ENCODE data around the gene SNX20. TPM values are rescaled to one million over a fixed set of nuclear protein-coding genes. Genes with fewer than 3 reads are reported as not detected.

The SNX20 gene
- polyA plus RNA-seq, 3 donors: 0.46 to 0.56 (median 0.54) TPM

GRCh38 chr16:50664270-50664669 is 16.8 kb downstream of the SNX20 start:
- no peak for DNase-seq (ENCODE audit: low read depth in 3 of 3, low spot score in 2 of 3)

DNA sequence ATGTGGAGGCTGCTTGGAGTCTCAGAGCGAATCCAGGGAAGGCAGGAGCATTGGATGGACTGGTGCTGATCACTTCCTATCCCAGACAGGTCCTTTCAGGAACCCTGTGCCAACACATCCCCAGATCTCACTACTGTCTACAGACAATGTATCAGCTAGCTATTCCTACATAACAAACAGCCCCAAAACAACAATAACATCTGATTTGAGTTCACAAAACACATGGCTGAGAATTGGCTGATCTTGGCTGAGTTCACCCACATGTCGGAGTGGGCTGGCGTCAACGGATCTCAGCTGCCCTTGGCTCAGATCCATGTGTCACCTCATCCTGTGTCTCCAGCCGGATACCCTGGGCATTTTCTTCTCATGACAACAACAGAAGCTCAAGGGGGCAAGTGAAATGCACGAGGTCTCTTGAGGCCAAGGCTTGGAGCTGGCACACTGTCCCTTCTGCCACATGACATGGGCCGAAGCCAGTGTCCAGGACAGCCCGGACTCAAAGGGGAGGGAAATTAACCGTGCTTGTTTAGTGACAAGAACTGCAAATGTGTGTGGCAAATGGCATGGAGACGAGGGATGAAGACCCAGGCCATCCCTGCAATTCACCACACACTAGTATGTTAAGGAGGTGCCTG is 18.7 kb downstream of the SNX20 start:
- DNase-seq (ENCODE audit: low read depth in 3 of 3, low spot score in 2 of 3): no peak

GRCh38 chr16:50659806-50660205 is 21.3 kb downstream of the SNX20 start:
- no peak for DNase-seq (ENCODE audit: low read depth in 3 of 3, low spot score in 2 of 3)

DNA sequence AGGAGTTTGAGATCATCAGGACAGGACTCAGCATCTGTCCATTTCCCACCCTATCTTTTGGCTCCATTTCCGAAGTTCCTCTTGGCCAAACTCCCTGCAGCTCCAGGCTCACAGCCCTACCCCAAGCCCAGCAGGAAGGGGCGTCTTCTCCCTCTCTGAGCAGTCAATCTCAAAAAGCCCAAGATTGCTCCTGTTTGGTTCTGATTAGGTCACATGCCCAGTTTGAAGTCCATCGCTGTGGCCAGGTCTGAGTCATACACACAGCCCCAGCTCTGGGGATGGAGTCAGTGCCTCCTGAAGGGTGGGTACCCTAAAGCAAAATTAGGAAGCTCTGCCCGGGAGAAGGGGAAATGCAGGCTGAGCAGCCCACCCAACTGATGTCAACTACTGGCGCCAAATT is 23.9 kb downstream of the SNX20 start:
- DNase-seq (ENCODE audit: low read depth in 3 of 3, low spot score in 2 of 3): no peak

- no peak for DNase-seq (ENCODE audit: low read depth in 3 of 3, low spot score in 2 of 3)
These were observed 25.5 kb downstream of the SNX20 start for GRCh38 chr16:50655558-50656055.

DNA sequence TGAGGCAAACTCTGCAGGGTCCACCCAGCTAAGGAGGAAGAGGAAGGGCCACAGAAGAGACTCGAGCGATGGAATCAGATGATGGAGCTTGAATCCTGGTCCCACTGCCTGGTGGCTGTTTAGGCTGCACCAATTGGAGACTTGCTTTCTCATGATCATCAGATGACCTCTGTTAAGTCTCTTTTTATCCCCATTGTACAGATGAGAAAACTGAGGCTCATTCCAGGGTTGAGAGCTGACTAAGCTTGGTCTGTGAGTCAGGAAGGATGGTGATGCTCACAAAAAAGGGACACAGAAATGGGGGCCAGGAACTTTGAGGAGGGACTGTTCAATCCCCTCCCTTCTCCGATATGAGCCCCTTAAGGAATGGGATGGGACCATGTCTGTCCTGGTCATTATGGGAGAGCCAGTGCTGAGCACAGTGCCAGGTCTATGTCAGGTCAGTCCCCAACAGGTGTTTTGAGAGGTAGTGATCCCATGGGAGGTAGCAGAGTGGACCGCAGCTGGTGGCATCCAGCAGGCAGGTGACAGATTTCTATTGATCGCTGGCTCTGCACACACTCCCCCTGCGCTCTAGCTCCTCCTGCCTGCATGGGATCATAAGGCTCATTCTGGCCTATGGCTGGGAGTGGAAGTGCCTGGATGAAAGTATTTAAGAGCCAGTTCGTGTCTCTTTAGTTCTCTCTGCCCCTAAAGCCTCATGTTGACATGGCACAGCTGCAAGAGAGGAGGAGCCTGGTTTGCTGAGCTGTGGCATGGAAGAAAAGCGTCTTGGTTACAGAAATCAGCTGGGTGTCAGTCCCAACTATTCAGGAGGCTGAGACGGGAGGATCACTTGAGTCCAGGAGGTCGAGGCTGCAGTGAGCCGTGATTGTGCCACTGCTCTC is 27.2 kb downstream of the SNX20 start:
- no peak for DNase-seq (ENCODE audit: low read depth in 3 of 3, low spot score in 2 of 3)

DNA sequence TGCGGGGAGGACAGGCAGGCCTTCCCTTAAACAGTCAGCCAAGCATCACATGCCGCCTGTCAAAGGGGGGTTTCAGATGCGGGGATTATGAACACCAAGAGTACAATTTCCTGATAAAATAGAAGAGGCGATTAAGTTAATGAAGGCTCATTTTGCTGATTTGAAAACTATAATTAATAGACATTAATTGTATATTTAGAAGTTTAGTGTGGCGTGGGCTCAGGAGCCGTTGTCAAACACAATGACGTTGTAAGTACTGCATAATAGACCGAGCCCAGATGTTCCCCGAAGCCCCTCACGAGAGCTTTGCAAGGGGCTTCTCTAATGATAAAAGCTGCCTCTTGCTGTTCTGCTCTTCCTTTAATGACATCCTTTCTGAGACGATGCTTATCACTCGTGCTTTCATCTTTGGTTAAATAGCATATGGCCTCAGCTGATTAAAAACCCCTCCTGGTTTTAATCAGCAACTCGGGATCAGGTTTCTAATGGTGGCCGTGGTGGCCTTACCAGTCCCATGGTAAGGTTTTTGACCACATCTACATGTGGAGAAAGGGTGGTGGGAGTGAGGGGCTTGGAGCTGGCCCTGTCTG is 28.2 kb downstream of the SNX20 start:
- DNase-seq (ENCODE audit: low read depth in 3 of 3, low spot score in 2 of 3): no peak

GRCh38 chr16:50651835-50652438 is 29.2 kb downstream of the SNX20 start:
- no peak for DNase-seq (ENCODE audit: low read depth in 3 of 3, low spot score in 2 of 3)

GRCh38 chr16:50646345-50646744 is 34.8 kb downstream of the SNX20 start:
- DNase-seq (ENCODE audit: low read depth in 3 of 3, low spot score in 2 of 3): no peak

- no peak for DNase-seq (ENCODE audit: low read depth in 3 of 3, low spot score in 2 of 3)
These were observed 35.4 kb downstream of the SNX20 start for GRCh38 chr16:50645563-50646220.

- DNase-seq (ENCODE audit: low read depth in 3 of 3, low spot score in 2 of 3): no peak
These were observed 36.4 kb downstream of the SNX20 start for GRCh38 chr16:50644729-50645128.

DNA sequence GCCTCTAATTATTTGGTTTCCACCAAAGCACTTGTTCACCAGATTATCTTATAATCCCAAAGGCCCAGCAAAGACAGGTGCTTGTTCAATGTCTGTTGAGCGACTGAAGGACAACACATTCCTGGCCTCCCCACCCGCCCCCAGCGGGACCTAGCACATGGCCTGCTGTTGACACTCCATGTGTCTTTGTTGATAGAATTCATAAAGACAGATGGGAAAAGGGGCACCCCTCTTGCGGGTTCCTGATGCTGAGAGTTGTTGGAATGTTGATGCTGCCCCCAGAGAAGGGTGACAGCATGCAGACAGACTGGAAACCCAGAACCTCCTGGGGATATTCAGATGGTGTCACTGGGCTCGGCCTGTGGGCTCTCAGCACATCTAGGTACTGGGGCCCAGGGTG is 36.9 kb downstream of the SNX20 start:
- DNase-seq (ENCODE audit: low read depth in 3 of 3, low spot score in 2 of 3): no peak

DNA sequence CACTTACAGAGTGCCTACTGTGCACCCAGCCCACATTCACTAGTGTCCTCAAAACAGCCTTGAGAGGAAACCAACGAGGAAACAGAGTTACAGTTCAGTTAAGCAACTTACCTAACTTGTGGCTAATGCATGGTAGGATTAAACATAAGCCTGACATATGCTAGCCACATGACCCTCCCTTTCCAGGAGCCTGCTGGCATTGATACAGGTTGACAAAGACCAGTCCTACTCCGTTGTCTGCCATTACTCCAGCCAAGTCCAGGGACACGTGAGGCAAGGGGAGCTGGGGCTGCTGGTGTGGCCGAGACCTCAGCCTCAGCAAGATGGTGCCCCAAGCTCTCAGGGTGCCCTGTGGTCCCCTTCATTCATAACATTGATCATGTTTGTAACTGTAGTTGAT is 37.9 kb downstream of the SNX20 start:
- no peak for DNase-seq (ENCODE audit: low read depth in 3 of 3, low spot score in 2 of 3)

DNA sequence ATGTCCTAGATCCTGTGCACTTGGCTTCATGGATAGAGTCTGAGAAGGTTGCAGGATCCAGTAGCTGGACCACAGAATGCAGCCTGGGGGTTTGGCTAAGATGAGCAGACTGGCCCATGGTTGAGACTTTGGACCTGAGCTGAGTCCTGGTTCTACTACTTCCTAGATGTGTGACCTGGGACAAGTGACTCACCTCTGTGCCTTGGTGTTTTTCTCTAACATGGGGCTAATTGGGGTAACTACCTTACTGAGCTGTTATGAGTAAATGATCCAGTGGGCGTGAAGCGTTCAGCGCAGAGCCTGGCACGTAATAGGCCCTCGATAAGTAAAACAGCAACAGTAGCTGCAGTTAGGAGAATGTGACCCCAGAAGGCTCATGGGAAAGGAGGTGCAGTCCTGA is 38.8 kb downstream of the SNX20 start:
- DNase-seq (ENCODE audit: low read depth in 3 of 3, low spot score in 2 of 3): no peak

DNA sequence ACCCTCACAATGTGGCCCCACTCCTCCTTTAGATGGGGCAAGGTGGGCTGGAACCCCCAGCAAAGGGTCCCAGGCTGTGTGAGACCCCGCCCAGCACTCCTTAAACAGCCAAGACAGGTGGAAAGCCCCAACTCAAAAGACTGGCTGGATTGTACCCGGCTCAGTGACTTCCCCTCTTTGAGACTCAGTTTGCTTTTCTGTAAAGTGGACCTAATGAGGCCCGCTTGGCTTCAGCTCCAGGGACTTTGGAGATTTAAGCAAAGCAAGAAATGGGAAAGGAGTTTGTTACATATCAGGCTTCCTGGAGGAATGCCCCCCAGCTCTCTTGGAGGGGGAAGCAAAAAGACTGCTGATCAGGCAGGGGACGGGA is 39.3 kb downstream of the SNX20 start:
- DNase-seq (ENCODE audit: low read depth in 3 of 3, low spot score in 2 of 3): no peak

GRCh38 chr16:50640919-50641817 is 39.9 kb downstream of the SNX20 start:
- no peak for DNase-seq (ENCODE audit: low read depth in 3 of 3, low spot score in 2 of 3)

DNA sequence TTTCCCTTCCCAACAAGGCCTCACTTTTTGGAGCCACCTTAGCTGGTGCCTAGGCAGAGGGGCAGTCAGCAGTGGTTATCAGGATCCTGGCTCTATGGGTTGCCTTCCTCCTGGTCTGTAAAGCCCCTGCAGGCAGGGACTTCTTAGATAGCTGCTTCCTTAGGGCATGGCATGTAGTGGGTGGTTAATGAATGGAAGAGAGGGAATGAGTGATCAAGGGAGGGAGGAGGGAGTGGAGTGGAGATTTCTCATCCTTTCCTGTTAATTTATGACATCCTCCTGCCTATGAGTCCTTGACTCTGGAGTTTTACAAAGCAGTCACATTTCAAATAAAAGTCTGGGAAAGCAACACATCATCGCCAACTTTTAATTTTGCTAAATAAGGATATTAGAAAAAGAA is 40.7 kb downstream of the SNX20 start:
- no peak for DNase-seq (ENCODE audit: low read depth in 3 of 3, low spot score in 2 of 3)

DNA sequence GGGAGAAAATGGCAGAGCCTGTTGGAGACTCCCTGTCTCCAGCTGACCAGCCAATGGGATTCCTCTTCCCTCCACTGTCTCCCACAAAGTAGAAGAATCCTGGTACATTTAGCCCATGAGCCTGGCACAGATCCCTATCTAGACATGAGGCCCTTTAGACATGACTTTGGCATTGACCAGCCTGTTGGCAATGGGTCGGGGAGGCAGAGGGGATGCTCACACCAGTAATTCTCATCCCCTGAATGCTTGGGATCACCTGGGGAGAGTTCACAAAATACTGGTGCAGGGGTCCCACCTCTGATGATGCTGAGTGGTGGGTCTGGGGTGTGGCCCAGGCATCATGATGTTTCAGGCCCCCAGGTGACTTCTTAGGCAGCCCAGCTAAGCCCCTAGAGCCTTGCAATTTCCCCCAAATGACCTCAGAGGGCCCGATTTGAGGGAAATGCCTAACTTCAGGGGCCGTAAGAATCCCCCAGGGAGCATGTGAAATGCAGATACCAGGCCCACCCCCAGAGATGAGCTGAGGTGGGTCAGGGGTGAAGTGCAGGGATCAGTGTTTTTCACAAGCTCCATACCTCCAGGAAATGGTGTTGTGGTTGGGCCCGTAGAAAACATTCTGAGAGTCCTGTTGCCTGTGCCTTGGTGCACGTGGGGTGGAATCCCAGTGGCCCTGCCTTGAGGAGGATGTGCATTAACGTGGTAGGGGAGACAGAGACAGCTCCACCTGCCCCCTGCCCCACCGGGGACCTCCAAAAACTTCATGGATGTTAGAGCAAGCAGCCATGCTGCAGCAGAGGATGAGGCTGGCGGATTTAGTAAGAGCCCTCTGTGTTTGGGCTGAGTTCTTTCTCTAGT is 42.1 kb downstream of the SNX20 start:
- DNase-seq (ENCODE audit: low read depth in 3 of 3, low spot score in 2 of 3): no peak

Measured in right renal cortex interstitium (tissue), 3 donors.